Measurements from ENCODE around the gene SDS.
"Not testable (repeated sequence)": the region's sequence is repeated elsewhere in the genome, so short reads cannot be mapped to it uniquely, and the experiment has no call there.

The SDS gene

DNA sequence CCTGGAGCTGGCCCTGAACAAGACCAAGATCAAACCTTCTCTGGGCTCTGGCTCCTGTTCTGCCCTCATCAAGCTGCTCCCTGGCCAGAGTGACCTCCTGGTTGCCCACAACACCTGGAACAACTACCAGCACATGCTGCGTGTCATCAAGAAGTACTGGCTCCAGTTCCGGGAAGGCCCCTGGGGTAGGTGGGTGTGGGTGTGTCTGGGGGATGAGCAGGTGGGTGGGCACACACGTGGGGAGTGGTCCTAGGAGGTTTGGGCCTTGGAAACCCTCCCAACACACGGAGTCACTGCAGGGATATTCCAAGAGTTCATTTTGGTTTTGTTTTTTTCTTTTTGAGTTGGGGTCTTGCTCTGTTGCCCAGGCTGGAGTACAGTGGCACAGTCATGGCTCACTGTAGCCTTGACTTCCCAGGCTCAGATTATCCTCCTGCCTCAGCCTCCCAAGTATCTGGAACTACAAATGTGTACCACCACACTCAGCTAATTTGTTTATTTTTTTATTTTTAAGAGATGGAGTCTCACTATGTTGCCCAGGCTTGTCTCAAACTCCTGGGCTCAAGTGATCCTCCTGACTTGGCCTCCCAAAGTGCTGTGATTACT is 28.8 kb downstream of the SDS start:
- no peak for DNase-seq (ENCODE audit: low spot score)

DNA sequence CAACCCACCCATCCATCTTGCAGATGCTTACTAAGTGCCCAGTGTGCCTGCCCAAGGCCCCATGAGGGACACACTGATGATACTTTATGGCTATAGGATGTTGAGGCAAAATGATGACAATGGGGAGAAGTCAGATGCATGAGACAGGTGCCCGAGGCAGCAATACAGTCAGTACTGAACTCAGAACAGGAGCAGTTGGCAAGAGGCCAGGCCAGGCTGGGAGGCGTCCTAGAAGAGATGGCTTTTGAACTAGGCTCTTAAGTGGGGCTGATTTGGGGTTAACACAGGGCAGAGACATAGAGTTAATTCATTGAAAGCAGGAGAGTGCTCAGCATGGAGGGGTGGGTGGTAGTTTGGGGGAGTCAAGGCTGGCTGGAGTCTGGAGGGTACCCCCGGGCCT is 29.7 kb downstream of the SDS start:
- no peak for DNase-seq (ENCODE audit: low spot score)

DNA sequence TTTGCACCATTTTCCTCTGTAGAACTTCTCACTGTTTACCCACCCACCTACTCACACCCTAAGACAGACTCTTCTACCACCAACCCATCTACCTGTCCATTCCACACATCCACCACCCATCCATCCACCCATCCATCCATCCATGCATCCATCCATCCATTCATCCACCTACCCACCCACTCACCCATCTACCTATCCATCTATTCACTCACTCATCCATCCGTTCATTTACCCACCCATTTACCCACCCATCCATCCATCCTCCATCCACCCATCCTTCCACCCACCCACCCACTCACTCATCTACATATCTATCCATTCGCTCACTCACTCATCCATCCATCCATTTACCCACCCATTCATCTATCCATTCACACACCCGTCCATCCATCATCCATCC is 30.2 kb downstream of the SDS start:
- DNase-seq (ENCODE audit: low spot score): no peak

DNA sequence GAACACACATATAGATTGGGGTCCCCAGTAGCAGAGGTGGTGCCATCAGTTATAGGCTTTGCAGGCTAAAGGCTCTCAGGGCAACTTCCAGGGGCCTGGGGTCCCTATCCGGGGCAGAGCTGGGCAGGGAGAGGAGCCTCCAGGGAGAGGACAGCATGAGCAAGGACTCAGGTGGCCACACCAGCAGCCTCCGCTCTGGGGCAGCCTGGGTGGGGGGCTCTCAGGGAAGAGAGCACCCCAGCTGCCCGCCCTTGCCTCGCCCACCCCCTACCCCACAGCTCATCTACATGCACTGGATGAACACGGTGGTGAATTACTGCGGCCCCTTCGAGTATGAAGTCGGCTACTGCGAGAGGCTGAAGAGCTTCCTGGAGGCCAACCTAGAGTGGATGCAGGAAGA is 31.3 kb downstream of the SDS start:
- DNase-seq (ENCODE audit: low spot score): no peak

DNA sequence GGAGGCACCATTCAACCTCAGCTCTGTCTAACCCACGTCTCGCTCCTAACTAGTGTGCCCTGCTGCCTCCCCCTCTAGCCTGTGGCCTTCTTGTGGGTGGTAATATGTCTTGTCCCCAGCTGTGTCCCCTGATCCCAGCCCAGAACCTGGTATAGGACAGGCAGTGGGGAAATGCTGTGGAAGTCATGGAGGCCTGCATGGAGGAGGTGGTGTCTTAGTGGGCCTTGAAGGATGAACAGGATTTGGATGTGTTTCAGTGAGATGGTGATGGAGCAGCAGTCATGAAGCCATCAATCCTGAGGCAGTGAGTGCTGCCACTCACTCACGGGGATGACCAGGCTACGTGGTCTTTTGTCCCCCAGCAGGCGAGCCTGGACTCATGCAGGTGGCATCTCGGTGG is 31.9 kb downstream of the SDS start:
- no peak for DNase-seq (ENCODE audit: low spot score)

DNA sequence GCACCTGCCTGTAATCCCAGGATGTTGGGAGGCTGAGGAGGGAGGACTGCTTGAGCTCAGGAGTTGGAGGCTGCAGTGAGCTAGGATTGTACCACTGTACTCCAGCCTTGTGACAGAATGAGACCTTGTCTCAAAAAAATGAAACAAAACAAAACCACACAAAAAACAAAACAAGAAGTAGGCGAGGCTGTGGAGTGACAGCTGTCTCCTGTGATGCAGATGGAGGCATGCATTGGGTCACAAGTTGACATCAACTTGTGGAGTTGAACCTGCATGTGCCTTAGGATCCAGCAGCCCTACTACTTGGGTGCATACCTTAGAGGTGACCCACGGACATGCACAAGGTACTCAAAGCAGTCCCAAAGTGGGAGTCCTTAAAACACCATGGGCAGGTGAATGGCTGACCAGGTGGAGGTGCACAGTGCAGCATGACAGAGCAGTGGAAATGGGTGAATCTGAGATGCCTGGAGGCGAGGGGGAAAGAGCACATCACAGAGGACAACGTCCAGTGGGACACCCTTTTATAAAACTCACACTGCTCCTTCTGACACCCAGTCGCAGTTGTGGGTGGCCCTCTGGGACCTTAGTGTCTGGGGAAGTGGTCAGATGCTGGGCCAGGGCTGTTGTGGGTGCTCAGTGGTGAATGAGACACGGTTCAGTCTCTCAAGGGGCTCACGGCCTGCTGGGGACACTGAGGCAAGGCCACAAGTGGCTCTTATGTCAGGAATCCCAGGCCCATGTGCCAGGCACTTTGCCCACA is 32.6 kb downstream of the SDS start:
- no peak for DNase-seq (ENCODE audit: low spot score)

DNA sequence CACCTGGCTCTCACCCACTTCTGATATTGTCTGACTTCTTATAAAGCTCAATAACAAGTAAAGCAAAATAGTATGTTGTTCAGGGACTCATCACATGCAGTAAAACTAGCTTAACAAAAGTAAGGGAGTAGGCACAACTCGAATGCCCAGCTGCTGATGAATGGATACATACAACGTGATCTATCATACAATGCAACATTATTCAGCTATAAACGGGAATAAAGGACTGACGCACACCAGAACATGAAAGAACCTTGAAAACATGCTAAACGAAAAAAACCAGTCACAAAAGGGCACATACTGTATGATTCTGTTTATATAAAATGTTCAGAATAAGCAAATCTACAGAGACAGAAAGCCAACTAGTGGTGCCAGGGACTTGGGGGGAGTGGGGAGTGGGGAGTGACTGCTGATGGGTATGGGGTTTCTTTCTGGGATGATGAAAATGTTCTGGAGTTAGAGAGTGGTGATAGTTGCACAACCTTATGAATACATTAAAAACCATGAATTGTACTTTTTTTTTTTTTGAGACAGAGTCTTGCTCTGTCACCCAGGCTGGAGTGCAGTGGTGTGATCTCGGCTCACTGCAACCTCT is 34.2 kb downstream of the SDS start:
- DNase-seq (ENCODE audit: low spot score): peak; percentile 54

DNA sequence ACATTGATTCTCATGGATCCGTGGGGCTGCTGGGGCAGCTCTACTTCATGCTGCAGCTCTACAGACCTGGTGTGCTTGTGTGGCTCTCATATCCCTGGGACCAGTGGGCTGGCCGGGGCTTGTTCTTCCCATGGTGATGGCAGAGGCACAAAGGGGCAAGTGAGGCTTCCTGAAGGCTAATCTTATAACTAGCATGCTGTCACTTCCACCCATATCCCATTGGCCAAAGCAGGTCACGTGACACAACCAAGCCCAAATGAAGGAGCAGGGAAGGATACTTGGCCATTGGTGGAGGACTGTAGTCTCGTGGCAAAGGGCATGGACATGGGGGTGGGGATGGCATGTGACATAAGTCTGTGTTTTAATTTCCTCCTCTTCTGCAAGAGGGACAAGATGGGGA is 35.4 kb downstream of the SDS start:
- no peak for DNase-seq (ENCODE audit: low spot score)

DNA sequence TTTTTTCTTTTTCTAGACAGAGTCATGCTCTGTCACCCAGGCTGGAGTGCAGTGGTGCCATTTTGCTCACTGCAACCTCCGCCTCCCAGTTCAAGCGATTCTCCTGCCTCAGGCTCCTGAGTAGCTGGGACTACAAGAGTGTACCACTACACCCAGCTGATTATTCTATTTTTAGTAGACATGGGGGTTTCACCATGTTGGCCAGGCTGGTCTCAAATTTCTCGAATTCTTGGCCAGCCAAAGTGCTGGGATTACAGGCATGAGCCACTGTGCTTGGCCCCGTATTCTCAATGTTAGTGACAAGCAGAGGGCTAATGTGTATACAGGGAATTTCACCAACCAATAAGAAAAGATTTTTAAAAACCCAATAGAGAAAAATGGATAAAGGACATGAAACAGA is 36.9 kb downstream of the SDS start:
- no peak for DNase-seq (ENCODE audit: low spot score)

DNA sequence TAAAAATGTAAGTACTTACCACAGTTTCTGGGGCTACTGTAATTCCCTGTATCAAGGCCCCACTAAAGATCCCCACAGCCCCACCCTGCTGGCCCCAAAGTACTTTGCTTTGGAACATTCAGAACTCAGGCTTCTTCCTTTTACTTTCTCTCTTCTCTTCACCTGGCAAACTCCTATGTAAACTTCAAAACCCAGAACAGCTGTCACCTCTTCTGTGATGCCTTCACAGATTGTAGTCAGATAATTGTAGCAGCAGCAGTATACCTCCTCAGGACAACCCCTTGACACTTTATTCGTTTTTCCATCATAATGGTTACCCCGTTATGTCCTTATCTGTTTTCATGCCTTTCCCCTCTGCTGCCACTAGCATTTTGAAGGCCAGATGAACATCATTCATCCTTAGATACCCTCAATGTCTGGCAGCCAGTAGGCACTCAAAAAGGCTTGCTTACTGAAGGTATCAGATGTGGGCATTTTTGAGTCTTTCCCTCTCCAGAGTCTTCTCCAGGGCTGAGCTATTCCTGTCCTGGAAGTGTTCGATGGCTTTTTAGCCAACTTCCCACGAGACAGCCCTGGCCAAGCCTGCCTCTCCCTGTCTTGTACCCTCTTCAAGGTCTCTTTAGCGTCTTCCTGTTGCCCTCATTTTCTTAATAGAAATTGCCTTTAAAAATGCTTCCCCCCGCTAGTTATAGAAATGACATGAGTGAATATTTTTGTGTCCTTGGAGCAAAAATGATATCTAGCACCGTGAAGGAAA is 37.9 kb downstream of the SDS start:
- DNase-seq (ENCODE audit: low spot score): no peak

DNA sequence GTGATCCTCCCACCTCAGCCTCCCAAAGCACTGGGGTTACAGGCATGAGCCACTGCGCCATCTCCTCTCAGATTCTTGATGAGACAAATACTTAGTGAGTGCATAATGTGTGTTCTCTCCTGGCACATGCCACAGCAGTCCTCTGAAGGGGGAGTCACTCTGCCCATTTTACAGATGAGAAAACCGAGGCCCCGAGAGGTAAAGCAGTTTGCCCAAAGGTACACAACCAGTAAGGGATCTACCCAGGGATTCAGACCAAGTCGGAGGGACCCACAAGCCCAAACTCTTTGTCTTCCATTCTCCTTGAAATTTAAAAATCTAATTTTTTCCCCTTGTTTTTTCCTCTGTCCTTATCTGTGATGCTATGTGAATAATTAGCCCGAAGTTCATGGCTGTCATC is 39.0 kb downstream of the SDS start:
- DNase-seq (ENCODE audit: low spot score): no peak

DNA sequence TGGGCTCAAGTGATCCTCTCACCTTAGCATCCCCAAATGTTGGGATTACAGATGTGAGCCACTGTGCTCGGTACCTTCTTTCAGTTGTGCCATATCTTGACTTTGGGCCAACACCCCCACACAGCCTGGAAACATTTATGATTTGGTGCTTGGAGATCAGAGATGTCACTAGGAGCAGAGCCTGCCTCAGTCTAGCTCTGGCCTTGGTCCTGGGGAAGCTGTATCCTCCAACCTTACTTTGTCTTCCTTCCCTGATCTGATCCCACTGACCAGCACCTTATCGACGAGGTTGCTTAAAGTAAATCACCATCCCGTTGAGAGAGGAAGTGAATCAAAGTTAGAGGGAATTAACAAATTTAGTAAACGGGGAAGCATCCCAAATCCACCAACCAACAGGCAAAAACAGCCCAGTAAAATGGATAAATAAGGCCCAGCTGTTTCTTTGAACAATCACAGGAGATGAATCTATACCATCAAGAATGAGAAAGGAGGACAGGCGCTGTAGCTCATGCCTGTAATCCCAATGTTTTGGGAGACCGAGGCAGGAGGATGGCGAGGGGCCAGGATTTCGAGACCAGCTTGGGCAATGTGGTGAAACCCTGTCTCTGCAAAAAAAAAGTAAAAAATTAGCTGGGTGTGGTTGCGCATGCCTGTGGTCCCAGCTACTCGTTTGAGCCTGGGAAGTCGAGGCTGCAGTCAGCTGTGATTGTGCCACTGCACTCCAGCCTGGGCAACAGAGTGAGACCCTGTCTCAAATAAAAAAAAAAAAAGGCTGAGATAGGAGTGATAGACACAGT is 41.9 kb downstream of the SDS start:
- no peak for DNase-seq (ENCODE audit: low spot score)

DNA sequence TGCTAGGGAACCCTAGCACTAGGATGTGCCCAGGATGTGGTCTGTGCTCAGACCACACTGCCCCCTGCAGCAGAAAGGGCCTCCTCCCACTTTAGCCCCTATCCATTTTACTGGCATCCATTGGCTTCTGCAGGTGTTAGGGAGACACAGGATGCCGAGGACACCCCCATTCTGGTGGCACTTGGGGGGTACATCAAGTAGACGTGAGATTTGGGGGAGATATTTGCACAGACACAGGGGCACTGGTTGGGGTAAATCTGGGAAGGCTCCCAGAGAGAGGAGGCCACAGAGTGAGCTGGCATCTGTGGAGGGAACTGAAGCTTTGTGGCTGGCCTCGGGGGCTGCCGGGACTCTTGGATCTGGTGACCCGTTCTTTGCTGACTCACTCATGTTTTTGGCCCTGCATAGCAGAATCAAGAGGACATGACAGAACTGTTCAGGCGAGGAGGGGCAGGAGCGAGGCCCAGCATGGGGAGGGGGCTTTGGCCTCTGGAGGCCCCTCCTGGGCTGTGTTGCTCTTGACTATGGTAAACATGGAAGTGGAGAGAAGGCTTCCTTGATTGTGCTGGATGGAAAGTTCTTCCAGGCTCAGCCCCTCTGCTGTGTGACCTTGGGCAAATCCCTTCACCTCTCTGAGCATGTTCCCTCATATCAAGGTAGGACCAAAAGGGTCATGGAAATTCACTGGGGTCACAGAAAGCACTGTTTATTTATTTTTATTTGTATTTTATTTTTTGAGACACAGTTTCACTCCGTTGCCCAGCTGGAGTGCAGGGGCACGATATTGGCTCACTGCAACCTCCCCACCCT is 43.5 kb downstream of the SDS start:
- no peak for DNase-seq (ENCODE audit: low spot score)

DNA sequence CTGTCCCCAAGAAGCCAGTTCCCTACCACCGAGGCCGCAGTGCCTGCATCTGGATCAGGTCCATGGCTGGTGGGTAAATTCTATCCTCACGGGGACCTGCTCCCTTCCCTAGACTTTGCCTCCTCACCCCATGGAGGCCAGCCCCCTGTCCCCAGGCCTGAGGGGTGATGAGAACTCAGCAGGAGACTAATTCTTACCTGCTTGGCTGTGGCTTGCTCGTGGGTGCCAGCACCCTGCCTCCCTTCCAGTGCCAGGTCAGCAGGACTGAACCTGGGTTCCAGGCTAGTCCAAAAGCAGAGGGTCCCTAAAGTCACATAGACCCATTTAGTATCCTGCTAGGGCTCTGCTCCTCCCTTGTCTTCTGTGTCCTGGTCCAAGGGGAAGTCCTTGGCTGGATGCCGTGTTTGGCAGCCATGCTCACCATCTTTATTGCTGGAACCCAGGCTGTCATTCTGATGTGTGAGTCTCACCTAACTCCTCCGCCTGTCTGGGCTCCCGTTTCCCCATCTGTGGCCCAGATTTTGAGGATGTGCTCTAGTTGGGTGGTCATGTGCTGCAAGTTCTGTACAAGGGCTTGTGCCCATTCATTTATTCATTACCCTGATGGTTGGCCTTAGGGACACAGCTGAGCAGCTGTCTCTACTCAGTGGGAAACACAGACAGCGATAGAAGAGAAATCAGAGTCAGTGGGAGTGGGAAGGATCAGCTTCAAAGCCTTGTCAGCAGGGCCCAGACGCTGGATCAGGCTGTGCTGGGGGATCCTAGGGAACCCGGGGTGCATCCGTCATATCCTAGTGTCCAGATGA is 44.4 kb downstream of the SDS start:
- DNase-seq (ENCODE audit: low spot score): peak; percentile 74

DNA sequence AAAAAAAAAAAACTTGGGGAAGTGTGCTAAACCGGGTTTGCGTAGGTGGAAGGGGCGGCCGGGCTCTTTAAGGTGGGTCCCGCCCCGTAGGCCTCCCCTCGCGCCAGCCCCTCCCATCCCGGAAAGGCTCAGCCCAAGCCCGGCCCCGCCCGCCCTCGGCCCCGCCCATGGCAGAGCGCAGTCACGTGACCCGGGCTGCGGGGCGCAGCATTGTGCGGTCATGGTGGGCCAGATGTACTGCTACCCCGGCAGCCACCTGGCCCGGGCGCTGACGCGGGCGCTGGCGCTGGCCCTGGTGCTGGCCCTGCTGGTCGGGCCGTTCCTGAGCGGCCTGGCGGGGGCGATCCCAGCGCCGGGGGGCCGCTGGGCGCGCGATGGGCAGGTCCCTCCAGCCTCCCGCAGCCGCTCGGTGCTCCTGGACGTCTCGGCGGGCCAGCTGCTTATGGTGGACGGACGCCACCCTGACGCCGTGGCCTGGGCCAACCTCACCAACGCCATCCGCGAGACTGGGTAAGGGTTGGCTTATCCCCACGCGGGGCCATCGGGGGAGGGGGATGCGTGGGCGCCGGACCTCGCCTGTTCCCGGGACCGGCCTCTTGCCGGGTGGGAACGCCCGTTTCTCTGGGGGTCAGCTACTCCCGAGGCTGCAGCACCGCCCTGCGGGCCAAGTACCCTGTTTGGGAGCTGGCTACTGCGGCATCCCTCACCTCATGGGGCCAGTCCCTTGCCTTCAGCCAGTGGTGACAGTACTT is 45.1 kb downstream of the SDS start, which contains the start of gene PLBD2:
TSS of gene PLBD2 (plus strand) at position 207 of the 752 bp plus-strand sequence. CDS start at position 221, 14 bp downstream.
- peak; percentile 95 for DNase-seq (ENCODE audit: low spot score)

DNA sequence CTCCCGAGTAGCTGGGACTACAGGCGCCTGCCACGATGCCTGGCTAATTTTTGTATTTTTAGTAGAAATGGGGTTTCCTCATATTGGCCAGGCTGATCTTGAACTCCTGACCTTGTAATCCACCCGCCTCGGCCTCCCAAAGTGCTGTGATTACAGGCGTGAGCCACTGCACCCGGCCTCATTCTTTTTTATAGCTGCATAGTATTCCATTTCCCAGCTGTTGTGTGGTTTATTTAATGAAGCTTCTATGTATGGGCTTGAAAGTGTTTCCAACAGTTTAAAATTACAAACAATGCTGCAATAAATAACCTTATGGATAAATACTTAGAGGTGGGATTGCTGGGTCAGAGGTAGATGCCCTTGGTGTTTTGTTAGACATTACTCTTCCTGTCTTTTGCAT is 49.5 kb downstream of the SDS start:
- DNase-seq (ENCODE audit: low spot score): not testable (repeated sequence)

DNA sequence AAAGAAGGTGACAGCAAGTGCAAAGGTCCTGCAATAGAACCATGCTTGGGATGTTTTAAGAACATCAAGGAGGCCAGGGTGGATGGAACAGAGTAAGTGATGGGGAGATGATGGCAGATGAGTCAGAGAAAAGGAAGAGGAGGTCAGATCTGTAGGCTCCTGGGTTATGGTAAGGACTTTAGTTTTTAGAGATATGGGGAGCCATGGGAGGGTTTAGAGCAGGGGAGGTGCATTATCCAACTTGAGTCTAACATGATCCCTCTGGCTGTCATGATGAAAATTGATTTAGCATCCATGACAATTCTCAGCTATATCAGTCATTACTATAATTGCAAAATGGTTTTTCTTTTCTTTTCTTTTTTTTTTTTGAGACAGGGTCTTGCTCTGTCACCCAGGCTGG is 52.6 kb downstream of the SDS start:
- no peak for DNase-seq (ENCODE audit: low spot score)

DNA sequence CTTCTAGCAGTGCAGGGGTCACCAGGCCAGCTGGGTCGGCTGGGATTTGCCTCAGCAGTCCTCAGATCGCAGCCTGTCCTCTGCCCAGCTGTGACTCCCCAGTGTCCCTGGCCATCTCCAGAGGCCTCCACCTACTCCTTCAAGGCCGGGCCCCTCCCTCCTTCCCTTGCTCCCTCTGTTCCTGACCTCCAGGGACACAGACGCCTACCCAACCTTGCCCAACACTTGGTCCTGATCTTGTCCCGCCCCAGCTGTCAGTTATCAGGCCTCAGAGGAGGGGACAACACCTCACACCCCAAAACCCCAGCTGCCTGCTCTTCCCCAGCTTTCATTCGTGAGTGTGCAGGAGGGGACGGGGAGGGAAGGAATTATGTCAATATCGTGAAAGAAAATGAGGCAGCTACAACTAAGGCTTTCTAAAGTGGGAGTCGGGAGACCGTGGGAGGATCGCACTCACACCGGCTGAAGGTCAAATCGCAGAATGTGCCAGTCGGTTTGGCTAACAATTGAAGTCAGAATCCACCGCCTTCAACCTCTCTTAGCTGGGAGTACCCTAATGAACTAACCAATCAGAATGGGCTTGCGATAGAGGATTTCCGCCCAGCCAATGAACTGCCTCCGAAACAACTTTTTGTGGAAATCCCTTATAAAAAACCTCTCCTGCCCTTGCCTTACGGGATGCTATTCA is 54.7 kb downstream of the SDS start:
- DNase-seq (ENCODE audit: low spot score): no peak

DNA sequence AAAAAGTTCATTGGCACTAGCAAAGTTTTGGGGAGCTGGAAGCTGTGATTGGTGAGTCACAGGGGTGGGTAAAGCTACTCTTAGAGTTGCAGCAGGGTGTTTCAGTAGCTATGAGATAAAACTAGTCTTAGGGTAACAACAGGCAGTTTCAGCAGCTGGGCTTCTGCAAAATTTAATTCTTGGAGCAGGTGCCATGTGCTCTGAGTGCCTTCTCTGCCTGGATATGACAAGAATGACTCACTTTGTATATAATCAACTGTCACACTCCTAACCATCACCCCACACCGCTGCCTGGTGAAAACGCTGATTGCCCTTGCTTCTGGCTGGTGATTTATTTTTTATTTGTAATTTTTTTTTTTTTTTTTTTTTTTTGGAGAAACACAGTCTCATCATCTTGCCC is 55.8 kb downstream of the SDS start:
- DNase-seq (ENCODE audit: low spot score): no peak
